Prostate gland (tissue), 2 donors: Measurements from ENCODE around the gene GPC5. TPM values are rescaled to one million over a fixed set of nuclear protein-coding genes. Genes with fewer than 3 reads are reported as not detected.

Source experiments
- DNase-seq: peaks from one replicate; pipeline ENCODE4 v3.0.0-alpha.2; 2019; ENCODE audit warnings: low spot score
- H3K27ac ChIP-seq, 2 donors: fragments of 200-600 bp; sonication (generic); 2 replicates each; pipeline ENCODE4 v1.5.1; 2017 to 2019
- H3K27me3 ChIP-seq: fragments of 200-600 bp; sonication (generic); replicated peaks from 2 replicates; pipeline ENCODE4 v1.5.1; 2019; ENCODE audit not compliant: insufficient read depth
- H3K36me3 ChIP-seq, 2 donors: fragments of 200-600 bp; sonication (generic); 1 replicate in 1 of 2; 2 replicates in 1 of 2; pipeline versions ENCODE4 v1.5.1 to v1.8.1; 2017 to 2019
- H3K4me1 ChIP-seq: fragments of 200-600 bp; sonication (generic); replicated peaks from 2 replicates; pipeline ENCODE4 v1.5.1; 2019
- H3K4me3 ChIP-seq, 2 donors: fragments of 200-600 bp; sonication (generic); 2 replicates each; pipeline ENCODE4 v1.5.1; 2017 to 2019
- H3K9me3 ChIP-seq: fragments of 200-600 bp; sonication (generic); 2 replicates; pipeline ENCODE4 v1.5.1; 2017
- POLR2A ChIP-seq: fragments of 450-650 bp; IDR thresholded peaks from one replicate; pipeline ENCODE4 v1.6.1; 2016; ENCODE audit warnings: antibody characterized with exemption, mild to moderate bottlenecking
- POLR2AphosphoS5 ChIP-seq: sonication (generic); formaldehyde crosslinking; IDR thresholded peaks from one replicate; pipeline ENCODE4 v1.6.1; 2017; ENCODE audit warnings: antibody characterized with exemption
- WGBS: methylation state at CpG from one replicate; pipeline ENCODE4 v1.1.5; 2018; 5-methylcytosine and 5-hydroxymethylcytosine counted together
- intact Hi-C: fragments of 100-400 bp; cut with DNase I; formaldehyde crosslinking; loops from one replicate; pipeline ENCODE4 v1.14.2; 2022
- total RNA-seq, 2 donors: library from RNA; depleted of rRNA; stranded (reverse); fragments of >200 nt; gene quantifications; one replicate each; pipeline ENCODE4 v1.1.0, GENCODE V29; 2016
- TF ChIP-seq, protein P1 (sequence below), 4 experiments: fragments of 200-600 bp in 2 of 4; fragments of 450-650 bp in 2 of 4; sonication (generic) in 2 of 4; IDR thresholded peaks; 1 replicate in 3 of 4; 2 replicates in 1 of 4; pipeline ENCODE4 v1.5.1; 2016 to 2019; ENCODE audit warnings: antibody characterized with exemption in 4 of 4, mild to moderate bottlenecking in 2 of 4, moderate library complexity in 2 of 4

The GPC5 gene
- total RNA-seq, 2 donors from 2014 or later = 0.23 to 35.0 TPM

DNA sequence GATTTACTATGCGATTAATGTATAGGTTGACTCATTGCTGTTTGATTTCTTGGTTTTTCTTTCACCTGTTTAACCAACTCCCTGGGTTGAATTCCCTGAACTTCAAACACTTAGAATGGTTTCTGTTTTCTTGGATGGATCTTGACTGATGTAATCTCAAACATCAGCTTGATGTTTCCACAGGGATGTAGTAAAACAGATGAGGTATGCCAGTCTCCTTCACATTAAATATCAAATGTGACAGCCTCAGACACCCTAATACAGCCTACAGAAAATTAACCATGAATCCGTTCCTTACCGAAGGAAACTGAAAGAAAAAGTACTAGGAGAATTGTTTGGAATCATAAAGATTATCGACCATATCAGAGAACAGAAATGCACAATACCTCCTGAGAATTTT is 631.2 kb downstream of the GPC5 start:
- H3K27me3 ChIP-seq = no peaks in the 10 kb centered on the region
- WGBS = 91% methylated on average over 4 of the region's 4 CpGs
- intact Hi-C loops = no loop called here
- no peaks in the 10 kb centered on the region for H3K36me3 ChIP-seq
- no peaks in the 10 kb centered on the region for H3K9me3 ChIP-seq
- no peak for DNase-seq
- no peaks in the 10 kb centered on the region for H3K4me1 ChIP-seq
- no peak overlapping the region for H3K4me3 ChIP-seq
- no peak for TF ChIP-seq POLR2A
- TF ChIP-seq, protein P1, sequence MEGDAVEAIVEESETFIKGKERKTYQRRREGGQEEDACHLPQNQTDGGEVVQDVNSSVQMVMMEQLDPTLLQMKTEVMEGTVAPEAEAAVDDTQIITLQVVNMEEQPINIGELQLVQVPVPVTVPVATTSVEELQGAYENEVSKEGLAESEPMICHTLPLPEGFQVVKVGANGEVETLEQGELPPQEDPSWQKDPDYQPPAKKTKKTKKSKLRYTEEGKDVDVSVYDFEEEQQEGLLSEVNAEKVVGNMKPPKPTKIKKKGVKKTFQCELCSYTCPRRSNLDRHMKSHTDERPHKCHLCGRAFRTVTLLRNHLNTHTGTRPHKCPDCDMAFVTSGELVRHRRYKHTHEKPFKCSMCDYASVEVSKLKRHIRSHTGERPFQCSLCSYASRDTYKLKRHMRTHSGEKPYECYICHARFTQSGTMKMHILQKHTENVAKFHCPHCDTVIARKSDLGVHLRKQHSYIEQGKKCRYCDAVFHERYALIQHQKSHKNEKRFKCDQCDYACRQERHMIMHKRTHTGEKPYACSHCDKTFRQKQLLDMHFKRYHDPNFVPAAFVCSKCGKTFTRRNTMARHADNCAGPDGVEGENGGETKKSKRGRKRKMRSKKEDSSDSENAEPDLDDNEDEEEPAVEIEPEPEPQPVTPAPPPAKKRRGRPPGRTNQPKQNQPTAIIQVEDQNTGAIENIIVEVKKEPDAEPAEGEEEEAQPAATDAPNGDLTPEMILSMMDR (IDR thresholded peaks at IDR 0.05) = no peak
- TF ChIP-seq POLR2AphosphoS5 = no peak
- H3K27ac ChIP-seq = no peak overlapping the region

- TF ChIP-seq POLR2A (no peak), POLR2AphosphoS5 (no peak)
- TF ChIP-seq, protein P1 (IDR thresholded peaks at IDR 0.05) = no peak
- intact Hi-C loops = no loop called here
- H3K36me3 ChIP-seq = no peaks in the 10 kb centered on the region
- H3K4me3 ChIP-seq = no peak overlapping the region
- H3K27me3 ChIP-seq = no peaks in the 10 kb centered on the region
- WGBS = 83% methylated on average over 2 of the region's 2 CpGs
- H3K27ac ChIP-seq = no peak overlapping the region
- no peak for DNase-seq
- no peaks in the 10 kb centered on the region for H3K4me1 ChIP-seq
- no peaks in the 10 kb centered on the region for H3K9me3 ChIP-seq
Measured at GRCh38 chr13:92038905-92039304, 640.5 kb downstream of the GPC5 start.

GRCh38 chr13:92042522-92042921 is 644.1 kb downstream of the GPC5 start:
- Histone ChIP-seq H3K9me3 (no peaks in the 10 kb centered on the region), H3K36me3 (no peaks in the 10 kb centered on the region), H3K4me3 (no peak overlapping the region), H3K27ac (no peak overlapping the region), H3K4me1 (no peaks in the 10 kb centered on the region), H3K27me3 (no peaks in the 10 kb centered on the region)
- TF ChIP-seq POLR2A = no peak
- TF ChIP-seq, protein P1 (IDR thresholded peaks at IDR 0.05) = no peak
- TF ChIP-seq POLR2AphosphoS5 = no peak
- WGBS = 79% methylated on average over 4 of the region's 4 CpGs
- no peak for DNase-seq
- intact Hi-C loops = no loop called here

- H3K4me1 ChIP-seq = no peaks in the 10 kb centered on the region
- TF ChIP-seq POLR2A = no peak
- no peak for TF ChIP-seq POLR2AphosphoS5
- TF ChIP-seq, protein P1 (IDR thresholded peaks at IDR 0.05) = no peak
- no peaks in the 10 kb centered on the region for H3K36me3 ChIP-seq
- intact Hi-C loops = no loop called here
- H3K4me3 ChIP-seq = no peak overlapping the region
- no peak overlapping the region for H3K27ac ChIP-seq
- H3K9me3 ChIP-seq = no peaks in the 10 kb centered on the region
- no peak for DNase-seq
- H3K27me3 ChIP-seq = no peaks in the 10 kb centered on the region
- WGBS = 23% methylated on average over 3 of the region's 3 CpGs
Measured at GRCh38 chr13:92044351-92044750, 645.9 kb downstream of the GPC5 start.

DNA sequence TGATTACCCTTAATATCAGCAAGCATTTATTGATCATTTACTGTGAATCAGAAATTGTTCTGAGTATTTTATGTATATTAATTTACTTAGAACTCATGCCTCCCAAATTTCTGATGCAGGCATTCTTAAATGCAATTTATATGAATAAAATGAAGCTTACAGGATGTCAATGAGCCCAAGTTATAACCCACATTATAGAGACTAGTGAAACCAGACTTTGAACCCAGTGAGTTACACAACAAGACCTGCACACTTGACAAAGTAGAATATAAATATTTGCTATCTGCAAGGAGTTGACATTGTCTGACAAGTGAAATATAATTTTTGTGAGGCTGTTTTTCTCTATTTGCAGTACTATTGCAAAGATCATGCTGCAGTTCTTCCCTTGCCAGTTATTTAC is 656.0 kb downstream of the GPC5 start:
- intact Hi-C loops = no loop called here
- H3K27ac ChIP-seq = no peak overlapping the region

More for the DNA sequence above, 656.0 kb downstream of the GPC5 start:
- H3K4me1 ChIP-seq = no peaks in the 10 kb centered on the region
- DNase-seq = no peak
- no peaks in the 10 kb centered on the region for H3K36me3 ChIP-seq
- TF ChIP-seq POLR2A = no peak
- no peak for TF ChIP-seq POLR2AphosphoS5
- TF ChIP-seq, protein P1 (IDR thresholded peaks at IDR 0.05) = no peak
- H3K4me3 ChIP-seq = no peak overlapping the region
- no peaks in the 10 kb centered on the region for H3K9me3 ChIP-seq
- H3K27me3 ChIP-seq = no peaks in the 10 kb centered on the region
